Measurements from ENCODE around the gene GPR4. TPM values are rescaled to one million over a fixed set of nuclear protein-coding genes. Genes with fewer than 3 reads are reported as not detected.

The GPR4 gene
- total RNA-seq, 1 experiment from 2014 or later: 0.07 TPM

DNA sequence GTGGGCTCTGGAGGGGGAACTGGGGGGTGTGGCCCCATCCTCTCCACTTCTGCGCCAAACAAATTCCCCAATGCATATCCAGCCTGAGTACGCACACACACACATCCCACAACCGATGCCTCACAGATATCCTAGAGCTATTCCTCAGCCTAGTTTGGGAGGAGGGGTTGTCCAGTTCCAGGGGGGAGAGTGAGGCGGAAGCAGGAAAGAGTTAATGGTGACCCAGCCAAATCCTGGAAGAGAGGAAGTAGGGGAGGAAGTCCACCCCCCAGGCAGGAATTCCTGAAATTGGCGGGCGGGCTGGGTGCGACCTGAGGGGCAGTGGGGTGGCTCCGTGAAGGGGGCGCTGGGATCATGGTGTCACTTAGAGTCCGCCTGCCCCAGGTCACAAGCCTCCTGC is 897 bp downstream of the GPR4 start:
- Histone ChIP-seq H3K79me1 (ENCODE audit: insufficient read depth, low read depth, low read length, poor library complexity, severe bottlenecking) (no peaks in the 10 kb centered on the region), H3K79me2 (ENCODE audit: insufficient read depth, low read length) (no peaks in the 10 kb centered on the region), H2BK5ac (ENCODE audit: insufficient read length, low read length) (no peak overlapping the region), H2AFZ (ENCODE audit: low read length) (no peak overlapping the region), H3K18ac (ENCODE audit: insufficient read length, low read depth, low read length) (no peak overlapping the region), H3K4me1 (ENCODE audit: insufficient read depth, low read length) (no peaks in the 10 kb centered on the region), H2BK20ac (ENCODE audit: low read depth, low read length, poor library complexity, severe bottlenecking) (no peak overlapping the region), H3K9ac (ENCODE audit: extremely low read depth, insufficient read length, low read length) (no peak overlapping the region), H2AK5ac (ENCODE audit: insufficient read length, low read length) (no peak overlapping the region), H3K14ac (ENCODE audit: insufficient read depth, low read length) (no peak overlapping the region), H2BK15ac (ENCODE audit: low read depth, low read length) (no peak overlapping the region), H3K4me2 (ENCODE audit: insufficient read depth, insufficient read length, low read length) (peak overlapping the region; percentile 40), H3T11ph (ENCODE audit: low read length) (no peak overlapping the region), H2BK120ac (ENCODE audit: low read depth, low read length, poor library complexity, severe bottlenecking) (no peak overlapping the region), H3K9me3 (ENCODE audit: control insufficient read depth, low read depth, low read length) (no peaks in the 10 kb centered on the region), H3K27ac (ENCODE audit: insufficient read length, low read depth, low read length) (no peak overlapping the region), H3K4ac (ENCODE audit: low read depth, low read length) (no peak overlapping the region), H4K5ac (ENCODE audit: insufficient read length, low read depth, low read length) (no peak overlapping the region), H3K23ac (ENCODE audit: insufficient read length, low read depth, low read length) (no peak overlapping the region), H4K91ac (ENCODE audit: insufficient read length, low read depth, low read length) (no peak overlapping the region), H4K8ac (replicated peaks; ENCODE audit: insufficient read length, low read depth, low read length) (no peak overlapping the region), H3K27me3 (ENCODE audit: insufficient read depth, low read length) (peaks cover 34% of the 10 kb centered on the region), H3K56ac (ENCODE audit: insufficient read length, low read depth, low read length) (no peak overlapping the region), H3K23me2 (ENCODE audit: insufficient read length, low read depth, low read length, poor library complexity, severe bottlenecking) (peaks cover 6% of the 10 kb centered on the region), H4K20me1 (ENCODE audit: control insufficient read depth, insufficient read depth, insufficient read length) (no peaks in the 10 kb centered on the region), H2BK12ac (ENCODE audit: insufficient read length, low read depth, low read length) (no peak overlapping the region)
- no CpG with 5 or more reads among the region's 10 CpGs for WGBS (ENCODE audit: extremely low coverage, insufficient read length, low lambda C conversion rate)
- Mint-ChIP-seq H3K4me3 (peak overlapping the region; percentile 49 to 80), H3K27ac (no peak overlapping the region), H3K36me3 (ENCODE audit: insufficient read depth in 1 of 3, low read depth in 3 of 3) (peaks cover 0 to 3% (median 0%) of the 10 kb centered on the region in 3 experiments; a peak in 2 of 7 replicates), H3K9me3 (no peaks in the 10 kb centered on the region; a peak in 1 of 5 replicates), H3K4me1 (peaks cover 33 to 59% of the 10 kb centered on the region in 2 experiments), H3K27me3 (ENCODE audit: low read depth) (peaks cover 72% of the 10 kb centered on the region)
- DNase-seq: no peak
- TF ChIP-seq CTCF (conservative IDR thresholded peaks at IDR 0.05): no peak
